GM06990 (cell line): ENCODE measurements around the gene FTCD.
"Not testable (repeated sequence)": the region's sequence is repeated elsewhere in the genome, so short reads cannot be mapped to it uniquely, and the experiment has no call there.

Experiments
- DNase-seq: peaks from one replicate; pipeline ENCODE4 v3.0.0-alpha.2; 2011; ENCODE audit not compliant: insufficient read length; ENCODE audit errors: extremely low read depth
- H3K27me3 ChIP-seq: replicated peaks from 2 replicates; pipeline ENCODE4 v1.6.0; 2011; ENCODE audit warnings: low read length; ENCODE audit not compliant: control insufficient read depth, insufficient read depth
- H3K36me3 ChIP-seq: 2 replicates; pipeline ENCODE4 v1.5.1; 2011; ENCODE audit warnings: low read length; ENCODE audit not compliant: control insufficient read depth, insufficient read depth
- H3K4me3 ChIP-seq: replicated peaks from 2 replicates; pipeline ENCODE4 v1.5.1; 2011; ENCODE audit warnings: low read depth, mild to moderate bottlenecking, control low read depth, low read length
- TF ChIP-seq, protein P1 (sequence below): IDR thresholded peaks from 2 replicates; pipeline ENCODE4 v1.5.1; 2011; ENCODE audit warnings: low read length, control low read depth, mild to moderate bottlenecking, inconsistent platforms; ENCODE audit not compliant: insufficient read depth, poor library complexity, severe bottlenecking

Gene FTCD

DNA sequence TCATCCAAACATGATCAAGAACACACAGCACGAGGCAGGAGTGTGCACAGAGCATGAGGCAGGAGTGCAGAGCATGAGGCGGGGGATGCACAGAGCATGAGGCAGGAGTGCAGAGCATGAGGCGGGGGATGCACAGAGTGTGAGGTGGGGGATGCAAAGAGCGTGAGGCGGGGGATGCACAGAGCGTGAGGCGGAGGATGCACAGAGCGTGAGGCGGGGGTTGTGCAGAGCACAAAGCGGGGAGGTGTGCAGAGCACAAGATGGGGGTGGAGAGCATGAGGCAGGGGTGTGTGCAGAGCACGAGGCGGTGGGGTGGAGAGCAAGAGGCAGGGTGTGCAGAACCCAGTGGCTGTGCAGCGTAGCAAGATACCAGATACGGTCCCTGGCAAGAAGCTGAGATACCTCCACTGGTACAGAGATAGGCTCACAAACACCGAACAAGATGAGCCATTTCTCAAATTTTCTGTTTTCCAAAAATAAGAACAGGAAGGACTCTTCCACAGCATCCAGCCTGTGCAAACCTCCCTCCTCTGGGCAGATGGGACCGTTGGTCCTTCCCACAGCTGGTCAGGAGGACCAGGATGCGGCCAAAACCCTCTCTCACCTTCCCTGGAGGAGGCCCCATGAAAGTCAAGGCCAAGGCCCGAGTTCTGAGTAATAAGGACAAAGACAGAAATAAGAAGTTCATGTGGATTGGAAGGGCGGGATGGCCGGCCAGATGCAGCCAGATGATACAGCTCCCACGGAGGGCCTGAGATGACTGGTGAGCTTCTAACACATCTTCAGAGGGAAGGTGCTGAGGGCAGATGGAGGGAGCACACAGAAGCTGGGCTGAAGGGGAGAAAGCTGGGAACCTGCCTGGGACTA lies 16.9 kb upstream of the FTCD start:
- H3K27me3 ChIP-seq: no peaks in the 10 kb centered on the region
- H3K36me3 ChIP-seq: no peaks in the 10 kb centered on the region
- DNase-seq: peak; percentile 38
- H3K4me3 ChIP-seq: no peak overlapping the region
- TF ChIP-seq, protein P1, sequence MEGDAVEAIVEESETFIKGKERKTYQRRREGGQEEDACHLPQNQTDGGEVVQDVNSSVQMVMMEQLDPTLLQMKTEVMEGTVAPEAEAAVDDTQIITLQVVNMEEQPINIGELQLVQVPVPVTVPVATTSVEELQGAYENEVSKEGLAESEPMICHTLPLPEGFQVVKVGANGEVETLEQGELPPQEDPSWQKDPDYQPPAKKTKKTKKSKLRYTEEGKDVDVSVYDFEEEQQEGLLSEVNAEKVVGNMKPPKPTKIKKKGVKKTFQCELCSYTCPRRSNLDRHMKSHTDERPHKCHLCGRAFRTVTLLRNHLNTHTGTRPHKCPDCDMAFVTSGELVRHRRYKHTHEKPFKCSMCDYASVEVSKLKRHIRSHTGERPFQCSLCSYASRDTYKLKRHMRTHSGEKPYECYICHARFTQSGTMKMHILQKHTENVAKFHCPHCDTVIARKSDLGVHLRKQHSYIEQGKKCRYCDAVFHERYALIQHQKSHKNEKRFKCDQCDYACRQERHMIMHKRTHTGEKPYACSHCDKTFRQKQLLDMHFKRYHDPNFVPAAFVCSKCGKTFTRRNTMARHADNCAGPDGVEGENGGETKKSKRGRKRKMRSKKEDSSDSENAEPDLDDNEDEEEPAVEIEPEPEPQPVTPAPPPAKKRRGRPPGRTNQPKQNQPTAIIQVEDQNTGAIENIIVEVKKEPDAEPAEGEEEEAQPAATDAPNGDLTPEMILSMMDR: no peak

DNA sequence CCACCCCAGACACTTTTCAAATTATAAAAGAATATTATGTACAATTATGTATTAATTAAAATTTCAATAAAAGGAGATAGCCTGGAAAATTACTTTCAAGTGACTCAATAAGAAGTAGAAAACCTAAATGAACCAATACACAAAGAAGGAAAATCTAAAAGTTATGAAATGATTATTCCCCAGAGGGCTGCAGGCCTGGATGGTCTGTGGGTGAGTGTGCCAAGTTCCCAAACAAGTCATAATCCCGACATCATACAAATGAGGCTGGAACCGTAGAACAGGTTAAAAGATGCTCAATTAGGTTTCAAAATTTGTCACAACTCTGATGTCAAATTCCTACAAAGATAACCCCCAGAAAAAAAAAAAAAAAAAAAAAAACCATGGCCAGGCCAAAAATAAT lies 16.2 kb upstream of the FTCD start:
- Histone ChIP-seq H3K36me3 (no peaks in the 10 kb centered on the region), H3K4me3 (no peak overlapping the region), H3K27me3 (no peaks in the 10 kb centered on the region)
- TF ChIP-seq, protein P1: no peak
- no peak for DNase-seq

DNA sequence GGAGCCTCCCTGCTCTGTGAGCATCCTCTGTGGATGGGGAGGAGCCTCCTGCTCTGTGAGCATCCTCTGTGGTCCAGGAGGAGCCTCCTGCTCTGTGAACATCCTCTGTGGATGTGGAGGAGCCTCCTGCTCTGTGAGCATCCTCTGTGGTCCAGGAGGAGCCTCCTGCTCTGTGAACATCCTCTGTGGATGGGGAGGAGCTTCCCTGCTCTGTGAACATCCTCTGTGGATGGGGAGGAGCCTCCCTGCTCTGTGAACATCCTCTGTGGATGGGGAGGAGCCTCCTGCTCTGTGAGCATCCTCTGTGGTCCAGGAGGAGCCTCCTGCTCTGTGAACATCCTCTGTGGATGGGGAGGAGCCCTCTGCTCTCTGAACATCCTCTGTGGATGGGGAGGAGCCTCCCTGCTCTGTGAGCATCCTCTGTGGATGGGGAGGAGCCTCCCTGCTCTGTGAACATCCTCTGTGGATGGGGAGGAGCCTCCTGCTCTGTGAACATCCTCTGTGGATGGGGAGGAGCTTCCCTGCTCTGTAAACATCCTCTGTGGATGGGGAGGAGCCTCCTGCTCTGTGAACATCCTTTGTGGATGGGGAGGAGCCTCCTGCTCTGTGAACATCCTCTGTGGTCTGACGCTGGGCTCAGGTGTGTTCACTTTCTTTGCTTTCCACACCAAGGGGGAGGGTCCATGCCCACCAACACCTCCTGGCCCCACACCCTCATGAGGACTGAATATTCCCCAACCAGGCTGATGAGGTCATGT lies 15.2 kb upstream of the FTCD start:
- DNase-seq, H3K27me3 ChIP-seq, H3K4me3 ChIP-seq, H3K36me3 ChIP-seq: not testable (repeated sequence)

DNA sequence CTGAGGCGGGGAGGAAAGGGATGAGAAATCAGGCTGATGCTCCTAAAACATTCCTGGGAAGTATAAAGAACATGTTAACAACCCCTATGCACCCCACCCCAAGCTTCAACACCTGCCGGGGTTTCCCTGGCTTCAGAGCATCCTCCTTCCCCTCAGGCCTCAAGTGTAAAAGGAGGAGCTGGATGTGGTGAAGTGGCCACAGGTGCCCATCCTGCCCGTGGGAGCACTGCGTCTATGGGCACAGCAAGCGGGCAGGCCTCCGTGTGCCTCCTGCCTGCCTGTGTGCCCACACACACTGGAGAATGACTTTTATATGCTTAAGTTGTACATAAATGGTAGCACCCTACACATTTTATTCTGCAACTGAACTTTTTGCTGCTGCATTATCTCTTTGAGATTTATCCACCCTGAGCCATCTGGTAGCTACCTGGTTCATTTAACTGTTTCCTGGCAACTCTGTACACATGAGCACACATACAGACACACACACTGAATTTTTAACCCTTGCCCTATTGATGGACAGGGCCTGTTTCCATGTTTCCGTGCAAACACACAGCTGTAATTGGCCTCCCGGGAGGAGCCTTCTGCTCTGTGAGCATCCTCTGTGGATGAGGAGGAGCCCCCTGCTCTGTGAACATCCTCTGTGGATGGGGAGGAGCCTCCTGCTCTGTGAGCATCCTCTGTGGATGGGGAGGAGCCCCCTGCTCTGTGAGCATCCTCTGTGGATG lies 13.4 kb upstream of the FTCD start:
- no peaks in the 10 kb centered on the region for H3K27me3 ChIP-seq
- no peak for DNase-seq
- no peak overlapping the region for H3K4me3 ChIP-seq
- H3K36me3 ChIP-seq: no peaks in the 10 kb centered on the region
- TF ChIP-seq, protein P1: no peak

DNA sequence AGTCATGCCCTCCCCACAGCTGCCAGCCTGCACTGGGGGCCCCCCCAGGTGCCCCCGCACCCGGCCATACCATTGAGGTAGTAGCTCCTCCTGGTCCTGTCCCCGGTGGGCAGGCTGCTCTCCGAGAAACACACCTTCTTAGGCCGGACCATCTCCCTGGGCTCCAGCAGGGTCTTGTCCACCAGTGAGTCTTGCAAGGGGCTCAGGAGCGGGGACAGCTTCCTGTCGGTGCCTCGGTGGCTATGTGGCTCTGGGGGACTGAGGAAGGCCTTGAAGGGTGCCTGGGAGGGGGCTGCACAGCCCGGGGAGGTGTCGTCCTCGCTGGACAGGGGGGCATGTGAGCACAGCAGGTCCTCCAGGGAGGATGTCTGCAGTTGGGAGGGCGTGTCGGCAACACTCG lies 12.9 kb upstream of the FTCD start:
- TF ChIP-seq, protein P1: no peak
- Histone ChIP-seq H3K36me3 (no peaks in the 10 kb centered on the region), H3K27me3 (no peaks in the 10 kb centered on the region), H3K4me3 (no peak overlapping the region)
- peak; percentile 2 for DNase-seq

DNA sequence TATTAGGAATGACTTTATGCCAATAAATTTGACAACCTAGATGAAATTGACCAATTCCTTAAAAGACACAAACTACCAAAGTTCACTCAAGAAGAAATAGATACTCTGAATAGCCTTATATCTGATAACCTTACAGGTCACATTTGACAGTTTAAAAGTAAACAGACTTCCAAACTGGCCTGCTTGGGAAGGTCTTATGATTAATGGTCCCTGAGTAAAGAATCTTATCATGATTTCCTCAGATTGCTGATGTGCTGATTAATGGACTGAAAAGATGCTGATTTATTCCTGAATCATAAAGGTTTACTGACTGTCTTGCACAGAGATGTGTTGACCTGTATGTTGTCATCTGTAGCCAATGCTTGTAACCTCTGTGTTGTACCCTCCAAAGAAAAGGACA lies 9.7 kb upstream of the FTCD start:
- no peaks in the 10 kb centered on the region for H3K27me3 ChIP-seq

More for the DNA sequence above, 9.7 kb upstream of the FTCD start:
- Histone ChIP-seq H3K4me3 (no peak overlapping the region), H3K36me3 (no peaks in the 10 kb centered on the region)
- DNase-seq: no peak
- TF ChIP-seq, protein P1: no peak
